ENCODE results near the gene LRRFIP1.

- TF ChIP-seq MEF2A (IDR thresholded peaks at IDR 0.05; ENCODE audit: insufficient read depth, low read depth, low read length) (no peak), EZH2 (IDR thresholded peaks at IDR 0.05; ENCODE audit: borderline replicate concordance, control insufficient read depth, low read depth, low read length) (no peak), NFIC (IDR thresholded peaks at IDR 0.05; ENCODE audit: low read depth, low read length) (no peak), HDAC2 (IDR thresholded peaks at IDR 0.05) (no peak), REST (IDR thresholded peaks at IDR 0.05; ENCODE audit: low read depth, low read length) (no peak), TAF1 (IDR thresholded peaks at IDR 0.05; ENCODE audit: borderline replicate concordance, low read depth, low read length) (no peak), NFYA (IDR thresholded peaks at IDR 0.05; ENCODE audit: borderline replicate concordance, low read depth, low read length) (no peak), RAD51 (IDR thresholded peaks at IDR 0.05) (no peak)
Observed at GRCh38 chr2:237790353-237790752, 163.0 kb downstream of the LRRFIP1 start.

Data from GM12878 (cell line).